Testis (tissue), 3 donors: ENCODE results near the gene RASL11B. TPM values are rescaled to one million over a fixed set of nuclear protein-coding genes. Genes with fewer than 3 reads are reported as not detected.

Source experiments
- DNase-seq: peaks from one replicate; pipeline ENCODE4 v3.0.0-alpha.2; 2019
- H3K27ac ChIP-seq, 2 donors: fragments of 200-600 bp; sonication (generic); one replicate each; pipeline ENCODE4 v1.5.1; 2019
- H3K27me3 ChIP-seq: fragments of 200-600 bp; sonication (generic); one replicate; pipeline ENCODE4 v1.5.1; 2019
- H3K36me3 ChIP-seq: fragments of 200-600 bp; sonication (generic); one replicate; pipeline ENCODE4 v1.5.1; 2017; ENCODE audit warnings: low read depth; ENCODE audit errors: missing control alignments
- H3K4me1 ChIP-seq: fragments of 200-600 bp; sonication (generic); one replicate; pipeline ENCODE4 v1.5.1; 2019
- H3K4me3 ChIP-seq, 2 donors: fragments of 200-600 bp; sonication (generic); one replicate each; pipeline ENCODE4 v1.5.1; 2017 to 2019
- H3K9me3 ChIP-seq: fragments of 200-600 bp; sonication (generic); one replicate; pipeline ENCODE4 v1.5.1; 2017
- POLR2A ChIP-seq: fragments of 450-650 bp; IDR thresholded peaks from one replicate; pipeline ENCODE4 v1.6.1; 2017; ENCODE audit warnings: antibody characterized with exemption, mild to moderate bottlenecking, moderate library complexity
- WGBS, 2 donors: methylation state at CpG; one replicate each; pipeline ENCODE4 v1.1.5; 2018; 5-methylcytosine and 5-hydroxymethylcytosine counted together
- intact Hi-C: fragments of 100-400 bp; cut with DNase I; formaldehyde crosslinking; loops from one replicate; pipeline ENCODE4 v1.15.1; 2023; ENCODE audit warnings: low total_unique reads
- polyA plus RNA-seq: library from polyadenylated mRNA; stranded (reverse); fragments of 350-450 nt; fragmentation: Illumina TruSeq; extraction: RNeasy Lipid Tissue Mini Kit (QIAGEN cat#74804); gene quantifications from one replicate; pipeline ENCODE4 v1.2.3, GENCODE V29; 2014; ENCODE audit warnings: low read depth, low replicate concordance; ENCODE audit not compliant: insufficient read depth
- total RNA-seq, 2 donors: library from RNA; depleted of rRNA; stranded (reverse); fragments of >200 nt; gene quantifications; one replicate each; pipeline ENCODE4 v1.2.3, GENCODE V29; 2016
- TF ChIP-seq, protein P1 (sequence below), 3 experiments: fragments of 450-650 bp in 2 of 3; fragments of 200-600 bp in 1 of 3; sonication (generic) in 1 of 3; IDR thresholded peaks; one replicate each; pipeline ENCODE4 v1.5.1; 2016 to 2019; ENCODE audit warnings: antibody characterized with exemption in 3 of 3, mild to moderate bottlenecking in 2 of 3, moderate library complexity in 1 of 3

RASL11B gene
- total and polyA plus RNA-seq, 3 donors from 2014 or later, result 15.3 to 25.5 (median 16.7) TPM

DNA sequence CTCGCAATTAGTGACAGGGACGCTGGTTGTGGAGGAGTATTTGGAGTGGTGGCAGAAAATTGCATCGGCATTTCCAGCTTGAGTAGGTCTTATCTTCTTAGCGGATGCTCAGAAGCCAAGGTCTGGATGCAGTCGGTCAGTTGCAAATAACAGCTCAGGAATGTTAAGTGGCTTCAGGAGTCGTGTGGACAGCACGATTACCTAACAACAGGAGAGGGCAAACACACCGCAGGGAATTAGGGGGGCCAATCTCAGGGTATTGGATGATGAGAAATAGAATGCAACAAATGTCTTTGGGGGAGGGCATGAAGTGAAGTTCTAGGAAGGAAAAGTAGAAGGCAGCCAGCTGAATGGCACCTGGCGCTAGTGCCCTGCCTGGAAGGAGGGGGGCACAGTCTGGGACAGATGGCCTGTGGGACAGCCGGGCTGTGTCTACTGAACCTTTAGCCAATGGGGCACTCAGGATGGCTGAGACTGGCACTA is 11.8 kb downstream of the RASL11B start:
- no peaks in the 10 kb centered on the region for H3K27me3 ChIP-seq
- H3K9me3 ChIP-seq, result no peaks in the 10 kb centered on the region
- H3K4me1 ChIP-seq, result peaks cover 6% of the 10 kb centered on the region
- DNase-seq, result no peak
- 57 to 83% methylated on average over 10 of the region's 10 CpGs for WGBS, 2 donors
- H3K4me3 ChIP-seq, result no peak overlapping the region
- no peaks in the 10 kb centered on the region for H3K36me3 ChIP-seq
- no peak overlapping the region for H3K27ac ChIP-seq
- intact Hi-C loops, result no loop called here
- TF ChIP-seq, protein P1, sequence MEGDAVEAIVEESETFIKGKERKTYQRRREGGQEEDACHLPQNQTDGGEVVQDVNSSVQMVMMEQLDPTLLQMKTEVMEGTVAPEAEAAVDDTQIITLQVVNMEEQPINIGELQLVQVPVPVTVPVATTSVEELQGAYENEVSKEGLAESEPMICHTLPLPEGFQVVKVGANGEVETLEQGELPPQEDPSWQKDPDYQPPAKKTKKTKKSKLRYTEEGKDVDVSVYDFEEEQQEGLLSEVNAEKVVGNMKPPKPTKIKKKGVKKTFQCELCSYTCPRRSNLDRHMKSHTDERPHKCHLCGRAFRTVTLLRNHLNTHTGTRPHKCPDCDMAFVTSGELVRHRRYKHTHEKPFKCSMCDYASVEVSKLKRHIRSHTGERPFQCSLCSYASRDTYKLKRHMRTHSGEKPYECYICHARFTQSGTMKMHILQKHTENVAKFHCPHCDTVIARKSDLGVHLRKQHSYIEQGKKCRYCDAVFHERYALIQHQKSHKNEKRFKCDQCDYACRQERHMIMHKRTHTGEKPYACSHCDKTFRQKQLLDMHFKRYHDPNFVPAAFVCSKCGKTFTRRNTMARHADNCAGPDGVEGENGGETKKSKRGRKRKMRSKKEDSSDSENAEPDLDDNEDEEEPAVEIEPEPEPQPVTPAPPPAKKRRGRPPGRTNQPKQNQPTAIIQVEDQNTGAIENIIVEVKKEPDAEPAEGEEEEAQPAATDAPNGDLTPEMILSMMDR (IDR thresholded peaks at IDR 0.05), result no peak
- TF ChIP-seq POLR2A, result no peak

DNA sequence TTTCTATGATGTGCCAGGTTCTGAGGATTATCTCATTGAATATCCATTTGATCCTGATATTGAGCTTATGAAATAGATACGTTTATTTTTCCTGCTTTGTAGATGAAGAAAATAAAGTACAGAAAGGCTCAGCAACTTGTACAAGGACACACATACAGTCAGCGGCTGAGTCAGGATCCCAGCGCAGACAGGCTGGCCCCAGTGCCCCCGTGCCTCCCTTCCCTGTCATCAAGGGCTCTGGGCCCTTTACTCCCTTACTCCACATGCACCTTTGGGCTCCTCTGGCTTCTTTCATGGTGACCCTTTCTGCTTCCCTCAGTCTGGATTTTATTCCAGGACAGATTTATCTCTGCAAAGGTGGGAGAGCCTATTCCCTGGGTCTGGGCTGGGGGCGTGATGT is 12.8 kb downstream of the RASL11B start:
- Histone ChIP-seq H3K4me1 (no peaks in the 10 kb centered on the region), H3K27me3 (no peaks in the 10 kb centered on the region), H3K27ac (no peak overlapping the region), H3K36me3 (no peaks in the 10 kb centered on the region), H3K4me3 (no peak overlapping the region), H3K9me3 (no peaks in the 10 kb centered on the region)
- DNase-seq, result no peak
- TF ChIP-seq, protein P1 (IDR thresholded peaks at IDR 0.05), result no peak
- TF ChIP-seq POLR2A, result no peak
- WGBS, 2 donors, result 86 to 94% methylated on average over 5 of the region's 5 CpGs
- intact Hi-C loops, result no loop called here

DNA sequence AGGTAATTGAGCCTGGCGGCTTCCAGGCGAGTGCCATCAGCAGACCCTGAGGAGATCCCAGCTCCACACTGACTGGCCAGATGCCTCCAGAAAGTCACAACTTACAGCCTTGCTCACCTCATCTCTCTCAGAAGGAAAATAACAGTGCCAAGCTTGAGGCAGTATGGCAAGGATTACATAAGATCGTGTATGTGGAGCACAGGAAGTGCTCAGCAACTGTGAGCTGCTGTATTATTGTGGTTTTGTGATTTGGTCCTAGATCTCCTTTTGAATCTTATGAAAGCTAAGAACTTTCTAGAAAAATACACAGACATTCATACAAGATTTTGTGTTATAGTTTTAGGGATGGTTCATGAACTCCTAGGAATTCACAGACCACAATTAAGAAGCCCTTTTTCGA is 14.0 kb downstream of the RASL11B start:
- no peak for TF ChIP-seq POLR2A
- TF ChIP-seq, protein P1 (IDR thresholded peaks at IDR 0.05), result no peak
- 92 to 98% methylated on average over 4 of the region's 4 CpGs for WGBS, 2 donors
- H3K27me3 ChIP-seq, result no peaks in the 10 kb centered on the region
- H3K36me3 ChIP-seq, result no peaks in the 10 kb centered on the region
- no peak for DNase-seq
- no peaks in the 10 kb centered on the region for H3K4me1 ChIP-seq
- no peak overlapping the region for H3K27ac ChIP-seq
- no peak overlapping the region for H3K4me3 ChIP-seq
- intact Hi-C loops, result no loop called here
- H3K9me3 ChIP-seq, result no peaks in the 10 kb centered on the region

DNA sequence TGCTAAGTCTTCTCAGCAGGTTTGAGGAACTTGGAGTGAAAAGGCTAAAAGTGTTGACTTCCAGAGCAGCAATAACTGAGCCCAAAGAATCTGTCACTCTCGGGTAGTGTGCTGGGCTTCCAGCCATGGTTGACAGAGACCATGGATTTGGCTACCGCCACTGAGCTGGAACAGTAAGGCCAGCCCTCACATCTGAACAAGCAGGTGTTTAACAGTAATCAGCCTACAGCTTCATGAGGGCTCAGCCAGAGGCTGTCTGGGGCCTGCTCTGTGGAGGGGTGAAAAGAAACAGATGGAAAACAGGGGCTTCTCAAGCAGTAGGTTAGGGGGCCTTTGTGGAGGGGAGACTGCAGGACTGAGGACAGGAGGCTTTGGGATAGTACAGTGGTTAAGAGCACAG is 14.9 kb downstream of the RASL11B start:
- no peaks in the 10 kb centered on the region for H3K27me3 ChIP-seq
- intact Hi-C loops, result no loop called here
- no peak for TF ChIP-seq POLR2A
- TF ChIP-seq, protein P1 (IDR thresholded peaks at IDR 0.05), result no peak
- no peak for DNase-seq
- H3K36me3 ChIP-seq, result no peaks in the 10 kb centered on the region
- H3K27ac ChIP-seq, result no peak overlapping the region
- H3K4me3 ChIP-seq, result no peak overlapping the region
- WGBS, 2 donors, result 96 to 100% methylated on average over 2 of the region's 2 CpGs
- no peaks in the 10 kb centered on the region for H3K9me3 ChIP-seq
- H3K4me1 ChIP-seq, result no peaks in the 10 kb centered on the region

DNA sequence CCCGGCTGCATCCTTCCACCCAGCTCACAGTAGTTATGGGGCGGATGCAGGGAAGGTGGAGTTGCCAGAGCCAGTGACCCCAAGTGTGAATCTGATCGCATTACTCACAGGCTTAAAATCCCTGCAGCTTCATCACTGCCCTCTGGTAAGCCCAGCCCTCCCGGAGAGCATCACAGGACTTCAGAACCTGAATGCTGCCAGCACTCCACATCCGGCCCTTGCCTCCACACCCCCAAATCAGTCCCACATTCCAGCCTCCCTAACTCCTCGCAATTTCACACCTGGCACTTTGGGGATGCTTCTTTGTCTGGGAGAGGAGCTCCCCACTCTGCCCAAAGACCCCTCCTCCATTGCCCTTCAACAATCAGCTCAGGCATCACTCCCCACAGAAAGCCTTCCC is 15.6 kb downstream of the RASL11B start:
- no peak for TF ChIP-seq POLR2A
- TF ChIP-seq, protein P1 (IDR thresholded peaks at IDR 0.05), result no peak
- H3K27me3 ChIP-seq, result no peaks in the 10 kb centered on the region
- H3K4me3 ChIP-seq, result no peak overlapping the region
- no peaks in the 10 kb centered on the region for H3K36me3 ChIP-seq
- no peaks in the 10 kb centered on the region for H3K9me3 ChIP-seq
- WGBS, 2 donors, result 94% methylated on average over 6 of the region's 6 CpGs; no CpG with 5 or more reads in 1 of the 2 donors
- H3K4me1 ChIP-seq, result no peaks in the 10 kb centered on the region
- DNase-seq, result no peak
- intact Hi-C loops, result no loop called here
- no peak overlapping the region for H3K27ac ChIP-seq
